Tongue (tissue), 2 donors: ENCODE data around the gene SPATS2L. TPM values are rescaled to one million over a fixed set of nuclear protein-coding genes. Genes with fewer than 3 reads are reported as not detected.
A peak's percentile ranks its signal among the peaks of the same experiment; 100 is the strongest.

ENCODE experiments used
- DNase-seq: peaks from one replicate; pipeline ENCODE4 v3.0.0-alpha.2; 2015
- total RNA-seq: library from RNA; depleted of rRNA; stranded (reverse); fragments of >200 nt; gene quantifications from one replicate; pipeline ENCODE4 v1.2.3, GENCODE V29; 2014

The SPATS2L gene
- total RNA-seq, 1 donor from 2014 or later: 220 TPM

DNA sequence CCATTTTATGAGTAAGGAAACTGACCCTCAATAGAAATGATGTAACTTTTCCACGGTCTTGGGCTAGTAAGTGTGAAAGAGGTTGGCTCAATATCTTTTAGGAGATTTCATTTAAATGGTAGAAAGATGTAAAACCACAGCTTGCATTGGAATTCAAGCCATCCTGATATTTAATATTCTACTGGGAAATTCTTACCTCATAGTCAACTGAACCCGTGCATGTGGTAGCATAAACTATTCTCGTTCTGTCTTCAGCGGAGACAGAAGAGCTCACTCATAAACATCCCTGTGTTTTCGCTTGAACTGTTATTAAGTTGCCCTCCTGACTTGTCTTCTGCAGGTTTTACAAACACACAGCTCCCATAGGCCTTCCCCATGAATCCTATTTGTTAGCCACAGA is 8.5 kb upstream of the SPATS2L start:
- no peak for DNase-seq

DNA sequence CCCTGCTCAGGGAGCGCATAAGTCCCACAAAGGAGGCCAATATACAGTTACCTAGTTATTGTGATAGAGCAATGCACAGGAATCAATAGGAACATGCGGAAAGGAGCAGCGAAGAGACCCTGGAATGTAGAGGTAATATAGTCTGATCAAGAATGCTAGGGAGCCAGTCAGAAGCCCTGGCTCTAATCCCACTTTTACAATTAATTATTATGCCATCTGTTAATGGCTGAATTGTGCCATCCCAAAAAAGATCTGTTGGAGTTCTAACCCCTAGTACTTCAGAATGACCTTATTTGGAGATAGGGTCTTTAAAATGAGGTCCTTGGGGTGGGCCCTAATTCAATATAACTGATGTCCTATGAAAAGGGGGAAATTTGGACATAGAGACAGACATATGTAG is 7.7 kb upstream of the SPATS2L start:
- DNase-seq: no peak

DNA sequence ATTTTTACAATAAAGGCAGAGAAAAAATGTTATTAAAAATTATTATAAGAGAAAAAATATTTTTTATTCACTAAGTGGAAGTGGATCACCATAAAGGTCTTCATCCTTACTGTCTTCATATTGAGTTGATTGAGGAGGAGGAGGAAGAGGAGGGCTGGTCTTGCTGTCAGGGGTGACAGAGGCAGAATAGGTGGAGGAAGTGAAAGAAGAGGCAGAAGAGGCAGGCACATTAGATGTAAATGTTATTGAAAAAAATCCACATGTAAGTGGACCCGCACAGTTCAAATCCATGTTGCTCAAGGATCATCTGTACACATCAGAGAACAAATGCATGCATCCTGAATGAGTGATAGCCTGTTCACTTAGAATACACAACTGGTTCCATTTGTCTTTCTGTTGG is 6.4 kb upstream of the SPATS2L start:
- DNase-seq: no peak

DNA sequence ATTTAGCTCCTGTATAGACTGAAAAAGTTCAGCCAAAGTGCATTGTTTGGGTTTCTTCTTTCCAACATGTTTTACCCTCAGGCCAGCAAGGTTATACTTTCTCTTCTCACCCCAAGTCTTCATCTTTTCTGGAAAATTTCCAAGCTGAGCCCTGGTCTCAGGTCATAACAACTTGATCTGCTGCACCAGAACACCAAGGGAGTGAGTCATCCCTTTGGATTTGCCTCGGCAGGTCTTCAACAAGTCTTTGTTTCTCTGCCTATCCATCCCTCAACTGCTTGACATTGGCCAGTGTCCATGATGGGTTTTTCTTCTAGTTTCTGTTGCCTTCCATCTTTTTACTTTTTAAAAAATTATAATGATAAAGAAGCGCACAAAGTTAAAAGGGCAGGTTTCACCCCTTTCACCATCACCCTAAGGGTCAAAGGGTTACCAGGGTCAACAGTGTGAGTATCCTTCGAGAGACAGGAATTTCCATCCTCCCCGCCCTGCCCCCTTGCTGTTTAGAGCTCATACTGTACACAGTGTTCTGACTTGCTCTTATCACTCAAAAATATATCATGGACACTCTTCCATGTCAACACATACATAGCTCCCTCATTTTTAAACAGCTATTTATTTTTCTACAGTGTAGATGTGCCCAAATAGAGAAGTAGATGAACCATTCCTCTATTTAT is 5.7 kb upstream of the SPATS2L start:
- DNase-seq: no peak

DNA sequence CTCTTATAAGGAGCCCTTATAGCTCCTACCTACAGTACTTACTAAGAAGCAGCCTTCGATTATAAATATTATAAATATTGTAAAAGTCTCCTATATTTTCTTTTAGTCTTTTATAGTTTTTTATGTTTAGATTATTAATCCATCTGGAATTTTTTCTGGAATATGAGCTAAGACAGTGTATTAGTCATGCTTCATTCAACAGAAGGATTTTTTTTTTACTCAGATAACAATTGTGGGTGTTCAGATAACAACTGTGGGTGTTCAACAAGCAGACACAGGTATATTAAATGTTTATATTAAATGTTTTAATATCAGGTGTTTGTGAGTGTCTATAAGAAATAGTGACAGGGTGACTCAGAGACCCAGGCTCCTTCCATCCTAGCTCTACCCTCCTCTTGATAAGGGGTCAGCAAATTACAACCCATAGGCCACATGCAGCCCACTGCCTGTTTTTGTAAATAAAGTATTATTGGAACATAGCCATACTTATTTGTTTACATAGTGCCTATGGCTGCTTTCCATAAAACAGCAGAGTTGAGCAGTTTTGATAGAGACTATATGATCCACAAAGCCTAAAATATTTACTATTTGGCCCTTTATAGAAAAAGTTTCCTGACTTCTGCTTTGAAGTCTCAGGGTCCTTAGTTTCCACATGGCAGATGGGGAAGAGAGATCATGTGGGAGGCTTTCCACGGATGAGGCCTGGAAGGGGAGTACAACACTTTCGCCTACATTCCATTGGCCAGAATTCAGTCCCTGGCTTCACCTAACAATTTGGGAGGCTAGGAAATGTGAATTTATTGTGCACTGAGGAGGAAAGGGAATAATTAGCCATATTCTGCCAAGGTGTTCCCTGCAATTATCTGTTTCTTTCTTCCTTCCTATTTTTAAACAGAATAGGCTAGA is 4.3 kb upstream of the SPATS2L start:
- no peak for DNase-seq

DNA sequence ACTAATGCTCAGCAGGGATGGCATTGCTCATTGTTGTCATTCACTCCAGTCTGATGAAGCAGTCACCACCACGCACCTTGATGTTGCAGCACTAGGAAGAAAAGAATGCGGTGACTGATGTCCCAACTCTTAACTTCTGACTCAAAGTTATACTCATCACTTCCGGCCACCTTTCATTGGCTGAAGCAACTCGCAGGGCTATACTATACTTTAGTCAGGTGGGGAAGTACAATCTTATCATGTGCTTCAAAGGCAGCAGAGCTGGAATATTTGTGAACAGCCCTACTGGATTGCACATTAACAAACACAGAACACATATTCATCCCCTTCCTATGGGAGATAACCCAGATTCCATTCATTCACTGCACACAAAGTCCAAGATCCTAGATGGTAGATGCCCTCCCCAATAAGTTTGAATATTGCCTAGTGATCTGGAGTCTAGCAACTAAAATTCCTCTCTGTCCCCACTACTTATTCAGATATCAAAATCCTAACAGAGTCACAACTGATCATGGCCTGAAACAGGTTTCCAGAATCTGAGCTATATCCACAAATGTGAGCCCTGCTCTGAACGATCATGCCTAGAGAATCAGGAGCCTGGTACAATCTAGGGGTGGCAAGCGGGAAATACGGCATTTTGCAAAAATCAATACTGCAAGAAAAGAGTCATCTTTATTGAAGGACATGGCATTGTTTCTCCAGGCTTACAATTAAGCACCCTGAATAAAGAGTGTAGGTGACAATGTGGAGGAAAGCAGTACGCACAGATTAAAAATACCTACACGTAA is 3.4 kb upstream of the SPATS2L start:
- no peak for DNase-seq

DNA sequence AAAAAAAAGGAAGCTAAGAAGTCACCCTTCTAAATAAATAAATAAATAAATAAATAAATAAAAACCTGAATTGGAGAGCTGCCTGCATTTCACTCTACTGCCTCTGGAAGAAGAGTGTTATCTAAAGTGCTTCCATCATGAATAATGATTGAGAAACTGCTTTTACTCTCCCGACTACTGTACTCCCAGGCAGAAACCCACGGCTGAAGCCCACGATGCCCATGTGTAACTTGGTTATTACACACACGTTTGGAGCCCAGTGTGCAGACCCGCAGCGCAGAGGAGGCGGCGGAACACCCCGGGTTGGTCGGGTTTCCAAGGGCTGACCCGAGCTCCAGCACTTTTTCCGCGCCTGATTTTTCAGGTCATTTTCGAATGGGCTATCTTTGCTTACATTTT is 697 bp upstream of the SPATS2L start:
- DNase-seq: no peak

DNA sequence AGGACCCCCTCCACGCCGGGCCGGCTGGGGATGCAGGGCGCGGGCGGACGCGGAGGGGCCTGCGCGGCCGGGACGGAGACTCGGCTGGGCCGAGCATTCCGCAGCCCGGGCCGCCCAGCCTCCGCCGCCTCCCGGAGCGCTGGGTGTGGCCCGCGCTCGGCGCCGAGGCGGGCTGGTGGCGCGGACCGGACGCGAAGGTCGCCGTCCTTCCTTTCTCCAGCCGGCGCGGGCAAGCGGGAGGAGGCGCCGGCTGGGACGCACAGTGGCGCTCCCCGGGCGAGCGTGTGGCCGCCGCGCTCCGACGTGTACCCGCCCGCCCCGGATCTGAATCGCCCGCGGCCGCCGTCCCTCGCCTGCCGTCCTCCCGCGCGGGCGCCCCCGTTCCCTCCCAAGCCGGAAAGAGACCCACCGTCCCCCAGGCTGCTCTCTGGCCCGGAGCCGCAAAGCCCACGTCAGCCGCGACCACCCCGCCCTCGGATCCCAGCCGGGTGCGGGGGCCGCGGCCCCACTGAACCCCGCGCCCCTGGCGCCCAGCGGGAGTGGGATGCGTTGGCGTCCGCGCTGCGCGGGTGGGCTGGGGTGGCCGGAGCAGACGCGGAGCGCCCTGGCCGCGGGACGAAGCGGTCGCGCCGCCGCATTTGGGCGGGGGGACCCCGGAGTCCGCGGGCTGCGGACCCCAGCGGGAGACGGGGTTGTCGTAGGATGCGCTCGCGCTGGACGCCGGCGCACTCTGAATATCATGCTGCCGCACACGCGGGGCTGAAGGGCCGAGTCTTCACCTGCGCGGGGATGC is 634 bp downstream of the SPATS2L start:
- no peak for DNase-seq

DNA sequence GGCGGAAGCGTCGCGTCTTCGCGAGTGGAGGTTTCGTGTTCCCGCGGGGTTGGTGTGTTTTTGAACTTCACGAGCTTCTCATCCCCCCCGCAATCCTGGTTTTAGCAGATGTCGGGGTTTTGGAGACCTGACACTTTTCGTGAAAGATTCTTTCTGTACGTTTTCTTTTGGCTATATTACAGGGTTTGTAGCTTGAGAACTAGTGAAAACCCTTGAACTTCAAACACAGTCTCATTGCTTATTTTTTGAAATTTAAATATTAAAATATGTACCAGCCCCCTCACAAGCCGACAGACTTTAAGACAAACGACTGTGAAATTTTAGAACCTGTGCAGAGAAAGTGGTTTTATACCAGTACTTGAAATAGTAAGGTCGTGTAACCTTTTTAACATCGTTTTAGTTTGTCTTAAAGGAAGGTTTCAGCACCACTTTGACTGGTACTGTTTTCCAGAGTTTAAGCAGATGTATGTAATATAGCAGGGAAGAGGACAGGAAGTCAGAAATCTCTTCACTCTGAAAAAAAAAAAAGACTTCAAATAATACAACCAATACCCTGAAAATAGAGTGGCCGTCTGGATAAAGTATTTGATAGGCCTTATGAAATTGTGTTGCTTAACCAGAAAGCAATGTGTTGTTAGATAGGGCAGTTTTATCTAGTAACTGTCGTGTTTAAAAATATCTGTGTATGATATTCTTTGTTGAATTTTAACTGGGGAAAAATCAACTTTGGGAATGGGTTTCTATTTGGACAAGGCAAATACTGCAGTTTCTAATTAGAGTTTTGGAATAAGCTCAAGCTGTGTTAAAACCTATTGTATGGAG is 1.4 kb downstream of the SPATS2L start:
- no peak for DNase-seq

DNA sequence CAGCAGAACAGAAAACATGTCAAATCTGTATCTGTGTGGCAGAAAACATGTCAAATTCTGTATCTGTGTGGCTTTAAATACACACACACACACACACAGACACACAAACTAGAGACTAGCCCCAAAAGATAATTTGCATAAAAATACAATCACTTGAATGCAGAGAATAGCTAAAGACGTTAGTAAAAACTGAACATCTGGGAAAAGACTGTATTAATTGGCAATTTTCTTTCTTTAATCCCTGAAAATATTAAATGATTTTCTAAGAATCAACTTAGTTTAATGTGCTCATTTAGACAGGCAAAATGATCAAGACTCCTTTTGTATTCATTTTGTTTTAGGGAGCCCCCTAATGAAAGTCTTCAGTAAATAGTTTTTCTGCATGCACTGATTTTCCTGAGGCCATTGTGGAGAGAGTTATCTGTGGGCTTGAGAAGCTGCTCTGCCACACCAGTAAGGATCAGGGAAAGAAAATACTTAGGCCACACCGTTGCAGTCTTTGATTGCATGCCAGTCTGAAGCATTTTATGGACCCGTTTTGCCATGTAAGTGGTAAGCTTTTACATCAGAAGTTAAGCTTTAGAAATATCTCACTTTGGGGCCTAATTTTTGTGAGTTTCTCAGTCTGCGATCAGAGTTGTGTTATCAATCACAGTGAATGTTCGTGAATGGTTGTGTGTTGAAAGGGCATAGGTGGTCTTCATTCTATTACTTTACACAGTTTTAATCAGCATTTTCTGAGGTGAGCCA is 2.2 kb downstream of the SPATS2L start:
- DNase-seq: peak; percentile 84

DNA sequence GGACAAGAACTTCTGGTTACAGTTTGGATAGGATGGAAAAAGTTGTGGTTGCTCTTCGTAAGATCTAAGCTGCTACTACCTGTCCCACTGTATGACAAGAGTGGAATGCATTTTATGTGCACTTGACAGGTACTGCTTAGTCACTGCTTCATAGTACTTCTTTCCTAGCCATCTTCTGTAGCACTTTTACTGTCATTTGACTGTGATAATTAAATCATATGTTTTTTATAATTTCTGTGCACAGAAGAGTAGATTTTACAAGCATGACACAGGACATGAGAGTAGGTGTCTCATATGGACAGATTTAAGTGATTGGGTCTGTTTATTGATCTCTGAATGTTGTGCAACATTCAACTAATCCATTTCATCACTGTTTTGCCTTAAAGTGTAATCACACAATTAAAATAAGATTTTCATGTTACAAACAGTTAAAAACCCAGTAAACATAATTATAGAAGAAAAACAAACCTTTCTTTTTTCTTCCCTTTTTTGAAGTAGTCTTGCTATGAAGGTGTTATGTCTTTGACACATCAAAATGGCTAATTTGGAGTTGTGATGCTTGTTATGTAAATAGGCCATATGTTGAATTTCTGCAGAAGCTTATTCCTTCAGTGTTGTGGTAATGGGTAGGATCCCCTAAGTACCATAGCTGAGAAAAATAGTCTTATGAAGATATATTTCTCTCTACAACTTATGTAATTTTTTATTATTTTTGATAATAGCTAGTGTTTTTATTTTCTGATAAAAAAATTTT is 3.0 kb downstream of the SPATS2L start:
- no peak for DNase-seq

DNA sequence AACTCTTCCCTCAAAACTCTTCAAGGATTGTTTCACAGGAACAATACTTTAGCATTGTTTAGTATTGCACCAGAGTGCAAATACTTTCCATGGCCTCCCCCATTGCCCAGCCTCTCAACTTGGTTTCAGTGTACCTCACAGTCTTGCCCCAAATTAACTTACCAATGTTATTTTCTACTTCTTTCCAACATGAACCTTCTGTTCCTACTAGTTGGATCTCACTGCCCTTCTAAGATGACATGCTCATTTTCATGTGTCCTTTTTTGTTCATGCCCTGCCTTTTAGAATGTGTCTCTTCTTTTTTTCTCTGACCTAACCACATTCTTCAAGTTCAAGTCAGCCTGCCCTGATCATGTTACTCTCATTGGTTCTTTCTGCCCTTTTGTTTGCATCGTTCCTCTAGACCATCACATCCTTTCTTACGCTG is 4.1 kb downstream of the SPATS2L start:
- DNase-seq: no peak

DNA sequence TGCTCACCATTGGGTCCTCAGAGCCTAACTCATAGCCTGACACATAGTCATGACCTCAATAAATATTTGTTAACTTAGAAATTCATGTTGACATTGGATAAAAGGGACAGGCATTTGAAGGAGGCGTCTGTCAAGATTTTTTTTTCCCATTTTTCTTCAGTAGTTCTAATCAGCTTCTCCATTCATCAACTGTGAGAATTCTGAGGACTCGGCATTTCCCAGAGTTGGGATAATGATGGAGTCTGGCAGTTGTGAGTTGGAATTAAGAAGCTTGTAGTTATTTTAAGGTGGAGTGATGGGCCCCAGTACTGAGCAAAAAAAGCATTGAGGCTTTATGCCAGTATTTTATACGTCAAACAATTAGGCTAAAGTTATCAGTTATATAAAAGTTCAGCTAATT is 4.6 kb downstream of the SPATS2L start:
- no peak for DNase-seq

DNA sequence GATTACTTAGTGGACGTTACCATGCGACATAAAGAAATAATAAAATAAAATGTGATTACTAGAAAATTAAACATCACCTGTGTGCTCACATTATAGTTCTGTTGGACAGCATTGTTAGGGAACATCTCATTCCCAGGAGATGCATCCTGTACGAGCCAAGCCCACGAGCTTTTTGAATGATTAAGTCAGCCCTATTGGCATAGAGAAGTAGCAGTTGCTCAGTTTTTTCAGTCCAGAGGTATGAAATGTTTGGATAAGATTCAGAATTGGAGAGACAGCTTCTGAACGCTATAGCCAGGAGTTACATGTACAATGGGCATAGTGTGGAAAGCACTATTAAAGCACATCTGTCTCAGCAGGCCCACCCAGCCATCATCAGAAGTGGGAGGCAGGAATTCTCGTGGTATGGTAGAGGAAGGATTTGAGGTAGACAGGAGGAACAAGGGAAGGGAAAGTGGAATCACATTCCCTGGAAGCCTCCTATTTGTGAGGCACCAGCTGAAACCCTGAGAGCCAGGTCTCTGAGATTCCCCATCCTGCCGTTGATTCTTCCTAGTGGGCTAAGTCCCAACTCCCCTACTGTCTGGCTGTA is 8.6 kb downstream of the SPATS2L start:
- DNase-seq: no peak

DNA sequence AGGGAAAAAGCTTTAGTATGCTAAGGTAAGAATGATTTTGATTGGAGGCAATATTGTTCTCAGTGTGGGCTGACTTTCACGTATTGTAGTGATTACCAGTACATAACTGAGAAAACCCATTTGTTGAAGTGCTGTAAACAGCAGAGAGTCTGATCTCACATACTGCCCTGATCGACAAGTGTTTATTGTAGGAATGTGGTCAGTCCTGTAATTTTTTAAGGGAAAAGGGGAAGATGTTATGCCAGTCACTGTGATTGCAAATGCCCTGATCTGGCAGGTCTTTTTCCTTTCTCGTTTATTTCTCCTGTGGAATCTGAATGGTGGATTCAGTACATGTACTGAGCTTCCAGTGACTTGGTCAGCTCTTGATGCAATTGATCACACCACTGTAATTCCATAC is 11.5 kb downstream of the SPATS2L start:
- no peak for DNase-seq

DNA sequence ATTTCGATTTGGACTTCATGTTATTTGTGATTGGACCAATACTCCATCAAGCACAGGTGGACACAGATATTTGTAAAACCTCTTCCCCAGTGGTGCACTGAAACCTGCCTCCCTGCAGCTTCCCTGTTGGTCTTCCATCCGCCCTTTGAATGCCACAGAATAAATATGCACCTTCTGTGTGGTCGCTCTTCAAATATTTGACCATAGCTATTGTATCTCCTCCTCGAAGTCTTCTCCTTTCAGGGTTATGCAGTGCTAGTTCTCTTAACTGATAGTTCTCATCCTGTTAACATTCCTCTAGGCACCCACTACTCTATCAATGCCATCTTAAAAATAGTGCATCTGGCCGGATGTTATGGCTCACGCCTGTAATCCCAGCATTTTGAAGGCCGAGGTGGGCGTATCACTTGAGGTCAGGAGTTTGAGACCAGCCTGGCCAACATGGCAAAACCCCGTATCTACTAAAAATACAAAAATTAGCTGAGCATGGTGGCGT is 12.5 kb downstream of the SPATS2L start:
- no peak for DNase-seq

- no peak for DNase-seq
These were observed 13.2 kb downstream of the SPATS2L start for GRCh38 chr2:200319548-200320337.

- no peak for DNase-seq
These were observed 13.9 kb downstream of the SPATS2L start for GRCh38 chr2:200320344-200320743.
